Transverse colon (tissue), 4 donors: ENCODE data around the gene F7. TPM values are rescaled to one million over a fixed set of nuclear protein-coding genes. Genes with fewer than 3 reads are reported as not detected.
"Not testable (repeated sequence)": the region's sequence is repeated elsewhere in the genome, so short reads cannot be mapped to it uniquely, and the experiment has no call there.

Experiments
- DNase-seq: peaks from one replicate; pipeline ENCODE4 v3.0.0-alpha.2; 2019
- H3K27ac ChIP-seq, 4 donors: fragments of 200-600 bp; sonication (generic); 2 replicates each; pipeline ENCODE4 v1.5.1; 2016 to 2018; ENCODE audit warnings: inconsistent platforms in 4 of 4
- H3K27me3 ChIP-seq: fragments of 200-600 bp; sonication (generic); 2 replicates; pipeline ENCODE4 v1.5.1; 2017; ENCODE audit warnings: inconsistent platforms
- H3K36me3 ChIP-seq, 4 donors: fragments of 200-600 bp; sonication (generic); 2 replicates each; pipeline ENCODE4 v1.5.1; 2017 to 2019; ENCODE audit warnings: inconsistent platforms in 4 of 4
- H3K4me1 ChIP-seq, 4 donors: fragments of 200-600 bp; sonication (generic); 2 replicates each; pipeline ENCODE4 v1.5.1; 2017 to 2020; ENCODE audit warnings: inconsistent platforms in 4 of 4
- H3K4me3 ChIP-seq, 4 donors: fragments of 200-600 bp; sonication (generic); 1 replicate in 1 of 4; 2 replicates in 3 of 4; pipeline versions ENCODE4 v1.5.1 to v1.6.1; 2017 to 2019; ENCODE audit warnings: inconsistent platforms in 4 of 4
- H3K9me3 ChIP-seq, 2 donors: fragments of 200-600 bp; sonication (generic); 2 replicates each; pipeline ENCODE4 v1.5.1; 2017 to 2019; ENCODE audit warnings: inconsistent platforms in 2 of 2
- EP300 ChIP-seq: sonication (generic); formaldehyde crosslinking; IDR thresholded peaks from one replicate; pipeline ENCODE4 v1.6.1; 2017; ENCODE audit warnings: antibody characterized with exemption, low read depth
- POLR2A ChIP-seq: fragments of 450-650 bp; IDR thresholded peaks from one replicate; pipeline ENCODE4 v1.6.1; 2016; ENCODE audit warnings: antibody characterized with exemption, mild to moderate bottlenecking, moderate library complexity
- POLR2AphosphoS5 ChIP-seq, 3 donors: sonication (generic); formaldehyde crosslinking; IDR thresholded peaks; one replicate each; pipeline ENCODE4 v1.6.1; 2016; ENCODE audit warnings: antibody characterized with exemption in 3 of 3
- WGBS, 2 donors: methylation state at CpG; one replicate each; pipeline ENCODE4 v1.1.5; 2018; ENCODE audit warnings: low coverage in 1 of 2; 5-methylcytosine and 5-hydroxymethylcytosine counted together
- in situ Hi-C, 4 donors: fragments of 200-750 bp; cut with MboI; loops; one replicate each; pipeline versions ENCODE4 v1.15.0 to v1.15.1; 2017; ENCODE audit warnings: low sequenced_read_pairs in 3 of 4, low pct_ligation_motif_present in 1 of 4, low pct_unique_long_range_greater_than_20kb in 1 of 4
- intact Hi-C: fragments of 100-400 bp; cut with DNase I; formaldehyde crosslinking; loops from one replicate; pipeline ENCODE4 v1.15.1; 2023; ENCODE audit warnings: low total_unique reads
- total RNA-seq, 4 donors: library from RNA; depleted of rRNA; stranded (reverse); fragments of >200 nt; gene quantifications; one replicate each; pipeline ENCODE4 v1.1.0, GENCODE V29; 2016
- TF ChIP-seq, protein P1 (sequence below), 5 experiments: fragments of 200-600 bp in 3 of 5; fragments of 450-650 bp in 2 of 5; sonication (generic) in 3 of 5; IDR thresholded peaks; 1 replicate in 2 of 5; 2 replicates in 3 of 5; pipeline ENCODE4 v1.5.1; 2016 to 2017; ENCODE audit warnings: antibody characterized with exemption in 5 of 5, inconsistent platforms in 3 of 5, mild to moderate bottlenecking in 2 of 5, moderate library complexity in 1 of 5

Gene F7
- total RNA-seq, 4 donors from 2014 or later = not detected

DNA sequence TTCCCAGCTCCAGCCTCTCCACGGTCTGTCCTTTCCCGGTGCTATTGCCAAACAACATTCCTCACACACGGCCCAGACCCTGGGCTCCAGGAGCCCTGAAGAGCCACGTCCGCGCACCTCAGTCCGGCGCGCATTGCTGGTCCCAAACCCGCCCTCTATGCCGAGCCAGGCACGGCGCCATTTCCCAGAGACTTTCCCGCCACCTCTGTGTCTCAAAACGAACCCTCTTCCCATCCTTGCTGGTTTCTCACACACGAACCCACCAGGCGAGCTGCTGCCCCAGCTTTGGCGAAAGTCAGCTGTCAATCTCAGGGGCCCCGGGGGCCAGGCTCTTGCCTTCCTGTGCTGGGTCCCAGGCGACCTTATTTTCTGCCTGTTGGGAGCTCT lies 28.0 kb upstream of the F7 start:
- H3K36me3 ChIP-seq = no peaks in the 10 kb centered on the region
- no peaks in the 10 kb centered on the region for H3K27me3 ChIP-seq
- in situ Hi-C loops (no loop called here), intact Hi-C loops (no loop called here)
- no peaks in the 10 kb centered on the region for H3K9me3 ChIP-seq
- TF ChIP-seq, protein P1, sequence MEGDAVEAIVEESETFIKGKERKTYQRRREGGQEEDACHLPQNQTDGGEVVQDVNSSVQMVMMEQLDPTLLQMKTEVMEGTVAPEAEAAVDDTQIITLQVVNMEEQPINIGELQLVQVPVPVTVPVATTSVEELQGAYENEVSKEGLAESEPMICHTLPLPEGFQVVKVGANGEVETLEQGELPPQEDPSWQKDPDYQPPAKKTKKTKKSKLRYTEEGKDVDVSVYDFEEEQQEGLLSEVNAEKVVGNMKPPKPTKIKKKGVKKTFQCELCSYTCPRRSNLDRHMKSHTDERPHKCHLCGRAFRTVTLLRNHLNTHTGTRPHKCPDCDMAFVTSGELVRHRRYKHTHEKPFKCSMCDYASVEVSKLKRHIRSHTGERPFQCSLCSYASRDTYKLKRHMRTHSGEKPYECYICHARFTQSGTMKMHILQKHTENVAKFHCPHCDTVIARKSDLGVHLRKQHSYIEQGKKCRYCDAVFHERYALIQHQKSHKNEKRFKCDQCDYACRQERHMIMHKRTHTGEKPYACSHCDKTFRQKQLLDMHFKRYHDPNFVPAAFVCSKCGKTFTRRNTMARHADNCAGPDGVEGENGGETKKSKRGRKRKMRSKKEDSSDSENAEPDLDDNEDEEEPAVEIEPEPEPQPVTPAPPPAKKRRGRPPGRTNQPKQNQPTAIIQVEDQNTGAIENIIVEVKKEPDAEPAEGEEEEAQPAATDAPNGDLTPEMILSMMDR (IDR thresholded peaks at IDR 0.05) = no peak
- TF ChIP-seq POLR2A = no peak
- TF ChIP-seq EP300 = no peak
- no peak for TF ChIP-seq POLR2AphosphoS5 (IDR thresholded peaks at IDR 0.05)
- WGBS, 2 donors = 85 to 100% methylated on average over 5 to 20 of the region's 20 CpGs
- no peak for DNase-seq
- no peak overlapping the region for H3K4me3 ChIP-seq
- H3K27ac ChIP-seq = no peak overlapping the region
- no peaks in the 10 kb centered on the region for H3K4me1 ChIP-seq

DNA sequence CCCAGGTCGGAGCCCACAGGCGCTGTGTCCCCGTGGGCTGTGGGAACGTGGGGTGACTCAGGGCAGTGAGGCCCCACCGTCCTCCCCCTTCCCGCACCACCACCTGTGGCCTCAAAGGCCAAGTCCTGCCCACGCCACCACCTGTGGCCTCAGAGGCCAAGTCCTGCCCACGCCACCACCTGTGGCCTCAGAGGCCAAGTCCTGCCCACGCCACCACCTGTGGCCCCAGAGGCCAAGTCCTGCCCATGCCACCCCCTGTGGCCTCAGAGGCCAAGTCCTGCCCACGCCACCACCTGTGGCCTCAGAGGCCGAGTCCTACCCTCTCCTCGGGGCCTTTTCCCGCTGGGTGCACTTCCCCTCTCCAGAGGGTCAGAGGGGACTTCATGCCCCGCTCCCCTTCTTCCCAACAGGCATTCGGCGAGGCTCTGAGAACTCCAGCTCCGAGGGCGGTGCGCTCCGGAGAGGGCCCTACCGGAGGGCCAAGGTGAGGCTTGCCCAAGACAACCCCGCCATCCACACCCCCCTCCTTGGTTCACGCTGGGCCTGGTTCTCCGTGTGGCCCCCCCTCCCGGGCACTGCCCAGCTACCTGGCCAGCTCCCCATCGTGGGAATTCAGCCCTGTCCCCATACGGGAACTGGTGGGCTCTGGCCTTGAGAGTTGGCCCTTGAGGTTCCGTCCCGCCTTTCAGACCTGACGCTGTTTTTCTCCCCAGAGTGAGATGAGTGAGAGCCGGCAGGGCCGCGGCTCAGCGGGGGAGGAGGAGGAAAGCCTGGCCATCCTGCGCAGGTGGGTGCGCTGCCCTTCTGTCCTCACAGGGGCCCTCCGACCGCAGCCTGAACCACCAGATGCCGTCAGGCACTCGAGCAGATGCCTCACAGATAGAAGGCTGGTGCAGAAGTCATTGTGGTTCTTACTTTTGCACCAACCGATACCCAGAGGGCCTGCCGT lies 27.4 kb upstream of the F7 start:
- no peak overlapping the region for H3K27ac ChIP-seq
- no peaks in the 10 kb centered on the region for H3K36me3 ChIP-seq
- intact Hi-C loops = no loop called here
- TF ChIP-seq POLR2AphosphoS5 (IDR thresholded peaks at IDR 0.05) (no peak), POLR2A (no peak), EP300 (no peak)
- TF ChIP-seq, protein P1 (IDR thresholded peaks at IDR 0.05) = no peak
- H3K4me3 ChIP-seq = no peak overlapping the region
- no peaks in the 10 kb centered on the region for H3K27me3 ChIP-seq
- in situ Hi-C loops = no loop called here
- no peak for DNase-seq
- H3K4me1 ChIP-seq = no peaks in the 10 kb centered on the region
- H3K9me3 ChIP-seq = no peaks in the 10 kb centered on the region
- WGBS, 2 donors = 94% methylated on average over 40 of the region's 42 CpGs; no CpG with 5 or more reads in 1 of the 2 donors

DNA sequence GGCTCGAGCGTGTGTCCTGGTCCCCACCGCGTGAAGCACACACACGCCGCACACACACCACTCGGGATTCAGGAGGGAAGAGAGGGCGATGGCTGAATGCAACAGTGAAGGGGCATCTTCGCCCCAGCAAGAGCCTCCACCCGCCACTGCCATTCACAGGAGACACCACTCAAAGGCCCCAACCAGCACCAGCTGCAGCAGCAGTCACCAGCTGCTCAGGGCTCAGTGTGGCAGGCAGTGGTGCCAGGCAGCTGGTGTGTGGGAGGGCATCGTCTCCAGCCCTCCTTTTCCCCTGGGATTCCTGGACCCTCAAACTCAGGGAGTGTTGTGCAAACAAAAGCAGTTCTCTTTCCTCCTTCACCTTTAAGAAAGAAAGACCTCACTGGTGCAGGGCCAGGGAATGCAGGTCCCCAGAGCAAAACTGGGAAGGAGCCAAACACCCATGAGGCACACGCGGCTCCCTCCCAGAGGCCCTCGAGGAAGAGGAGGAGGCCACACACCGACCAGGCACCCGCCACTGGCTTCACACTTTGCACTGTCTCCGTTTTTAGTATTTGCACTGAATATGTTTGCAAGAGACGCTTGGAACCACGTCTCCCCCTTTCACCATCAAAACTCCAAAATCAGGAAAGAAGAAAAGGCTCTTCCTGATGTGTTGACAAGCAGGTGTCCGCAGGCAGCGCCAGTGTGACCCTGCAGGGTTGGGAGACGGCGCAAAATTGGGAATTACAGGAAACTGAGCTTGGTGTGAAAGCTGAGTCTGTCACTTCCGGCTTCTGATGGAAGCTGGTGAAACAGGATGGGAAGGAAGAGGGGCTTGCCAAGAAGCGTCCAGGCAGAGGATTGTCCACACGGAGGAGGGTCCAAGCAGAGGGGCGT lies 26.4 kb upstream of the F7 start:
- Histone ChIP-seq H3K27ac (no peak overlapping the region), H3K4me3 (no peak overlapping the region), H3K36me3 (no peaks in the 10 kb centered on the region), H3K9me3 (no peaks in the 10 kb centered on the region), H3K27me3 (no peaks in the 10 kb centered on the region), H3K4me1 (no peaks in the 10 kb centered on the region)
- TF ChIP-seq, protein P1 (IDR thresholded peaks at IDR 0.05) = no peak
- TF ChIP-seq EP300 = no peak
- TF ChIP-seq POLR2AphosphoS5 (IDR thresholded peaks at IDR 0.05) = no peak
- TF ChIP-seq POLR2A = no peak
- WGBS, 2 donors = 70 to 79% methylated on average over 5 to 19 of the region's 27 CpGs
- DNase-seq = no peak
- intact Hi-C loops (no loop called here), in situ Hi-C loops (no loop called here)

DNA sequence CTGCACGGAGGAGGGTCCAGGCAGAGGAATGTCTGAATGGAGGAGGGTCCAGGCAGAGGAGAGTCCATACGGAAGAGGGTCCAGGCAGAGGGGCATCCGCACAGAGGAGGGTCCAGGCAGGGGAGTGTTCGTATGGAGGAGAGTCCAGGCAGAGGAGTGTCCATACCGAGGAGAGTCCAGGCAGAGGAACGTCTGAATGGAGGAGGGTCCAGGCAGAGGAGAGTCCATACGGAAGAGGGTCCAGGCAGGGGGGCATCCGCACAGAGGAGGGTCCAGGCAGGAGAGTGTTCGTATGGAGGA lies 25.9 kb upstream of the F7 start:
- not testable (repeated sequence) for H3K27me3 ChIP-seq

More for the DNA sequence above, 25.9 kb upstream of the F7 start:
- H3K9me3 ChIP-seq, intact Hi-C loops, H3K4me3 ChIP-seq, DNase-seq, H3K4me1 ChIP-seq, H3K27ac ChIP-seq, in situ Hi-C loops, H3K36me3 ChIP-seq: not testable (repeated sequence)
- 65 to 69% methylated on average over 5 to 9 of the region's 9 CpGs for WGBS, 2 donors
